NCI-H526 (cell line): ENCODE data around the gene CYP2W1.
A peak's percentile ranks its signal among the peaks of the same experiment; 100 is the strongest.
"Not testable (repeated sequence)": the region's sequence is repeated elsewhere in the genome, so short reads cannot be mapped to it uniquely, and the experiment has no call there.

Experiments
- DNase-seq, 2 experiments: peaks; one replicate each; lab custom pipeline; 2025; lab: John Stamatoyannopoulos, UW

Gene CYP2W1

DNA sequence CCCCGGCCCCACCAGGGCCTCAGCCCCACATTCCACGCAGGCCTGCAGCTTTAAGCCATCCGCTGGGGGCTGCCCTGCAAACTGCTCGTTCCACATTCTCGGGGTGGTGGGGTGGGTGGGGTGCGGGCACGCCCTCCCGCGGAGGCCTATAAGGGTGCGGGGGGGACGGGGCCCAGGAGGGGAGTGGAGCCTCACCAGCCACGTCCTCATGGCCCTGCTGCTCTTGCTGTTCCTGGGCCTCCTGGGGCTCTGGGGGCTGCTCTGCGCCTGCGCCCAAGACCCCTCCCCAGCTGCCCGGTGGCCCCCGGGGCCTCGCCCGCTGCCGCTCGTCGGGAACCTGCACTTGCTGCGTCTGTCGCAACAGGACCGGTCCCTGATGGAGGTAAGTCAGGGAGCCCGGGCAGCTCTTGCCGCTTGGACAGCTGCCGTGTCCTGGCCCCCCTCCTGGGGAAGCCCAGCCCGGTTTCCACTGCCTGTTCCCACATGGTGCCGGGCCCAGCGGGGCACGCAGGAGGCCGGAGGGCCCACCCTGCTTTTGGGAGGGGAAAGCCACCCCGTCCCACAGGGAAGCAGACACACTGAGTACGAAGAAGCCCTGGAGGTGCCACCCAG, at the start of gene CYP2W1:
Gene CYP2W1, plus strand, starts transcription at position 178 of the 612 bp plus-strand sequence. Its CDS starts 31 bp downstream, at position 209.
- DNase-seq: no peak

DNA sequence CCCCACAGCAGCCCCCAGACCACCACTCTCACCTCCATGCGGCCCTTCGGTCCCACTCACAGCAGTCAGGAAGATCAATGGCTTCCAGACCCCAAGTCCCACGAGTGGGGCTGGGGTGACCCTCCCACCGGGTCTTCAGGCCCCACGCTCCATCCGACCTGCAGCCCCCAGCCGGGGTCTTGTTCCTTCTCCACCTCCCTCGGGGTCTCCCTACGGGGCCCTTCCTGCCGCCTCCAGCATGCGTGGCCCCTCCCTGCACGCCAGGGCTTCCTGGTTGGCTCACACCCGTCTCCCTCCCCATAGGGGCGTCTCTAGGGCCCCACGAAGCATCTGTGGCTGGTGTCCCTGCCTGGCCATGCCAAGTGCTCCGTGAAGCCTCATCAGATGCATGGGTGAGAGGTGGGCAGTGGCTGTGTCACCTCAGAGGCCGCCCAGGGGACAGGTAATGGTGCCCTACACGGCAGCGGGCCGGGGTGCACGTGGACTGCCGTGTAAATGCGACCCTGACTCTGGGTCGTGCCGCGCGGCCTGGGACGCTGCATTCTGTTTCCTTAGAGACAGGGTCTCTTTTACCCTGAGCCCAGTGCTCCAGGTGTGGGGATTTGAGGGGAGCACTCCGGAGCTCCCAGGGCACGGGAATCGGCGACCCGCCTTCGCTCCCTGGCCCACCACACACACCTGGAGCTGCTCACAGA, 48.4 kb upstream of the CYP2W1 start:
- DNase-seq: no peak

GRCh38 chr7:935164-935873, 47.7 kb upstream of the CYP2W1 start:
- peak in 1 of 2 experiments; percentile 39 for DNase-seq

GRCh38 chr7:935874-936385, 47.1 kb upstream of the CYP2W1 start:
- no peak for DNase-seq

GRCh38 chr7:936386-937054, 46.5 kb upstream of the CYP2W1 start:
- DNase-seq: no peak

DNA sequence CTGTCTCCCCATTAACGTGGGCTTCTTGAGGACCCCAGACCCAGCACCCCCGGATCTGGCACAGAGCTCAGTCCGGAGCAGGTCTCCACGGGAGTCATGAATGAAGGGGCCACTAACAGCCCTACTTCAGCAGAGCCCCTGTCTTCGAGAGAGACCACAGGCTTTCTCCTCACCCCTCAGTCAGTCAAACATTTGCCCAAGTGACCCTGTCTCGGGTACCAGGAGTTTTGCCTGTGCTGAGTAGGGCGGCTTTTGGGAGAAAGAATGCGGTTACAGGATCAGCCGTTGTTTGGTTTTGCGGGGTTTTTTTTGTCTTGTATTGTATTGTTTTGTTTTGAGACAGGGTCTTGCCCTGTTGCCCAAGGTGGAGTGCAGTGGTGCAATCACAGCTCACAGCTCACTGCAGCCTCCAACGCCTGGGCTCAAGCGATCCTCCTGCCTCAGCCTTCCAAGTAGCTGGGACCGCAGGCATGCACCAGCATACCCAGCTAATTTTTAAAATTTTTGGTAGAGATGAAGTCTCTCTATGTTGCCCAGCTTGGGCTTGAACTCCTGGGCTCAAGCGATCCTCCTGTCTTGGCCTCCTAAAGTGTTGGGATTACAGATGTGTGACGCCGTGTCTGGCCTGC, 45.0 kb upstream of the CYP2W1 start:
- no peak for DNase-seq

DNA sequence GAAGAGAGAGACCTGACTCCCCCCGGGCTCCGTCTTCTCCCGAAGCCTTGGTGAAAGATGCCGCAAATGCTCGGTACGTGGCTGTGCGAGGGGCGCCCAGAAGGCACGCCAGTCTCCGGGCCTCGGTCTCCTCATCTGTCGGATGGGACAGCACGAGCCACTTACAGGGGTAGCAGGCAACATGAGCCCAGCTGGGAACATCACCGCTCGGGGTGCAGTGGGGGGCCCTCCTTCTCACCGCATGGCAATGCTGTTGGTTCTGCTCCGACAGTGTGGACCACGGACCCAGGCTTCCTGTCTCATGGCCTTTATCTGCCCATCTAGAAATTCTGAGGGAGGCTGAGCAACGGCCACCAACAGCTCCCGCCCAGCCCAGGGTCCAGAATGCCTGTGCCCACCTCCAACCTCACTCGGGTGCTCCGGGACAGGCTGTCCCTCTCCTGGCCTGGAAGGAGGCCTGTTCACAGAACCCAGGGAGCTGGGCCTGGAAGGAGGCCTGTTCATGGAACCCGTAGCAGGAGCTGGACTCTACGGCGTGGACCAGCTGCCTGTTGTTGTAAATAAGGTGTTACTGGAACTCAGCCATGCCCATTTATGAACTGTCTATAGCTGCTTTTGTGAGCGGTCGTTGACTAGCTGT, 44.3 kb upstream of the CYP2W1 start:
- no peak for DNase-seq

GRCh38 chr7:939843-940242, 43.1 kb upstream of the CYP2W1 start:
- no peak for DNase-seq

DNA sequence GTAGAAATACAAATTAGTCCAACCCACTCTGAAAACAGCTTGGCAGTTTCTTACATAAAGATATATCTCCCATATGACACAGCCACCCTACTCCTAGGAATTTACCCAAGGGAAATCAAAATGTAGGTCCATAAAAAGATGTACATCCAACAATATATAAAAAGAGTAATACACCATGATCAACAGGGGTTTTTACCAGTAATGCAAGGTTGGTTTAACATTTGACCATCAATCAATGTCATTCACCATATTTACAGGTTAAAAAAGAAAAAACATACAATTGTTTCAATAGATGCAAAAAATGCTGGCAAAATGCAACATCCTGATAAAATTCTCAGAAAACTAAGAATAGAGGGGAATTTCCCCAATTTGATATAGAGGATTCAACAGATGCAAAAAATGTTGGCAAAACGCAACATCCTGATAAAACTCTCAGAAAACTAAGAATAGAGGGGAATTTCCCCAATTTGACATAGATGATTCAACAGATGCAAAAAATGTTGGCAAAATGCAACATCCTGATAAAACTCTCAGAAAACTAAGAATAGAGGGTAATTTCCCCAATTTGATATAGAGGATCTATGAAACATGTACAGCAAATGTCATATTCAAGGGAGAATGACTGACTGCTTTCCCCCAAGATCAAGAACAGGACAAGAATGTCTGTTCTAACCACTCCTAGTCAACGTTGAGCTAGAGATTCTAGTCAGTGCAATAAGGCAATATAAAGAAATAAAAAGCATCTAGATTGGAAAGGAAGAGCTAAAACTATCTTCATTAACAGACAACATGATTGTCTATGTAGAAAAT, 42.2 kb upstream of the CYP2W1 start:
- DNase-seq: no peak

DNA sequence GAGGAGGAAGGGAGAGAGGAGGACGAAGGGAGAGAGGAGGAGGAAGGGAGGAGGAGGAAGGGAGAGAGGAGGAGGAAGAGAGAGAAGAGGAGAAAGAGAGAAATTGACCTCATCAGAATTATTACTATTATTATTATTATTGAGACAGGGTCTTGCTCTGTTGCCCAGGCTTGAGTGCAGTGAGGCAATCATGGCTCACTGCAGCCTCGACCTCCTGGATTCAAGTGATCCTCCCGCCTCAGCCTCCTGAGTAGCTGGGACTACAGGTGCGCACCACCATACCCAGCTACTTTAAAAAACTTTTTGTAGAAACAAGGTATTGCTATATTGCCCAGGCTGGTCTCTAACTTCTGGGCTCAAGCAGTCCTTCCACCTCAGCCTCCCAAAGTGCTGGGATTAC, 39.2 kb upstream of the CYP2W1 start:
- DNase-seq: not testable (repeated sequence)

- no peak for DNase-seq
These were observed 38.2 kb upstream of the CYP2W1 start for GRCh38 chr7:944744-945143.

DNA sequence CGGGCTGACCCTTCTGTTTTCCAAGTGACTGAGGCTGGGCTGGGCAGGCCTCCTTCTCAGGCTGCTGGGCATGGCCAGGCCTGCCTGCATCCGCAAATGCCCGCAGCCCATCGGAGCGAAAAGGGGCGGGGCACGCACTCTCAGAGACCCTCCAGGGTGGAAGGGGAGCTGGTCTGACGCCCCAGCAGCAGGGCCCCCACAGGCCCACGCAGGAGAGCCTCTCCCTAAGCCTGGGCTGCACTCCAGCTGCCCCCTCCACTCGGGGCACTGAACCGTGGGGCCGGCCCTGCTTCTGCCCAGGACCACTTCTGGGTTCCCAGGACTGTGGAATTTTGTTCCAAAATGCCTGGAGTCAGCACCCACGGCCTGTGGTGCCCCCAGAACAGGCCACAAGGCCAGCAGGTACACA, 37.8 kb upstream of the CYP2W1 start:
- DNase-seq: no peak

DNA sequence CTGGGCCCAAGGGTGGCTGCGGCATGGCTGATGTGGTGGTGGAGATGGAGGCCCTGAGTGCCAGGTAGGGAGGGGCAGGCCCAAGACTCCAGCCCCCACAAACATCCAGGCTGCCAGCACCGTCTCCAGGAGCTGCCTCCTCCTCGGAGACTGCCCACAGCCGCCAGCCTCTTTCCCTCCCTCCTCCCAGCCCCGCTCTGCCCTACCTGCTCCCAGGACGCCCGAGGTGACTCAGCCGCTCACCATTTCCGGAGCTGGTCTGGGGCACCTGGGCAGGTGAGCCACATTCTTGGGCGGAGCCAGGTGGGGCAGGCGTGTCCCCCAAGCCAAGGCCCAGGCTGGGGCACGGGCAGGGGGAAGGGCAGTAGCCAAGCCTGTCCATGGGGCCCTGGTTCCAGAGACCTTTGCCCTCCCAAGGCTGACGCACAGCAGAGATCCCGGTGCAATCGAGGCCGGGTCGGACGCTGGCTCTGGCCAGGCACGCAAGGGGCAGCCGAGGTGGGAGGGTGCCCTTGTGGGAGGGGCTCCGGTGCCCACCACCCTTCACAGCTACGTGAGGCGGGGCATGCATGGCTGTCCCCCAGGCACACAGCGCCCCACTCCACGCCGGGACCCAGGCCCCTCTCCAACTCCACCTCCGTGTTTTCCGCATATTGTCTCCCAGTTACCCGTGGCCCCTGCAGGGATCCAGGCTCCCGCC, 37.3 kb upstream of the CYP2W1 start:
- DNase-seq: peak in 1 of 2 experiments; percentile 33

- DNase-seq: no peak
These were observed 36.6 kb upstream of the CYP2W1 start for GRCh38 chr7:946256-946996.

- no peak for DNase-seq
These were observed 35.4 kb upstream of the CYP2W1 start for GRCh38 chr7:947391-948210.

DNA sequence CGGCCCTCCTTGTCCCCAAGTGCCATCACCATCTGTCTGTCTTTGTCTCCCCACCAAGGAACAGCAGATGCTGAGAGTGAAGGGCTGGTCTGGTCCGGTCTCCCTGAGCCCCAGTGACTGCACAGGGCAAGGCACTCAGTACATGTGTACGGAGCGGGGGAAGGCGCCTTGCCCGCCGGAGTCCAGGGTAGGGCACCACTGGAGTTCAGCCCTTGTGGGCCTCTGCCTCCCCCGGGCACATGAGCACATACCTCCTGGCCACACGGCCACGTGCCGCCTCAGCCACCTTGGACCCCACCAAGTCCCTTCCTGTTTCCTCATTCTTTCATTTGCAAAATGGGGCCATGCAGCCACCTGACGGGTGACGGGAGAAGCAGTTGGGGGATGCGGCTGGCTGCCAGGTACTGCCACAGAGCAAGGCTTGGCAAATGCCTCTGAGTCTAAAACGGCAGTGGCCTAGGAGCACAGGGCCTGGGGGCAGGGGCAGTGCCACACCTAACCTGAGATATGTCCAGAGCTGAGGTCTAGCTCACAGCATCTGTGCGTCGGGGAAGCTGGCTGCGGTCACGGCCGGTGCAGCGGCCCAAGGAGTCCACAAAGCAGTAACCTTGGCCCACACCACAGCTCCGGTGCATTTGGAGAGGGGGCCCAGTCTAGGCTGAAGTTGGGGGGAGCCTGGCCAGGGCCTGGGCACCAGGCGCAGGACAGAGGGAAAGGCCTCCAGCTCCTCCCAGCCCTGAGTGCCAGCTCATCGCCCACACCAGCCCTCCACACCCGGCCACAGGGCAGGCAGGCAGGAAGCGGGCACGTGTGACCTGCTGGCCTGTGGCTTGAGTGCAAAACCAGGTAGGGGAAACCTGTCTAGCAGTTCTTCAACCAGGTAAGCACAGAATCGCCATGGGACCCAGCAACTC, 33.7 kb upstream of the CYP2W1 start:
- no peak for DNase-seq

GRCh38 chr7:951881-952547, 31.0 kb upstream of the CYP2W1 start:
- DNase-seq: no peak
